ENCODE measurements around the gene TMEM89. TPM values are rescaled to one million over a fixed set of nuclear protein-coding genes. Genes with fewer than 3 reads are reported as not detected.

The TMEM89 gene
- polyA plus RNA-seq, 2 of the 4 experiments (the other 2 are of a cell fraction) = not detected

GRCh38 chr3:48588230-48588629 is 33.3 kb downstream of the TMEM89 start:
- peaks cover 34% of the 10 kb centered on the region for H3K4me1 ChIP-seq
- 98% methylated on average over 10 of the region's 15 CpGs for WGBS (ENCODE audit: missing lambda C conversion rate)
- no peak for ATAC-seq

GRCh38 chr3:48587686-48588085 is 33.9 kb downstream of the TMEM89 start:
- H3K4me2 ChIP-seq = no peak overlapping the region
- H3K27ac ChIP-seq = no peak overlapping the region
- 92% methylated on average over 3 of the region's 11 CpGs for WGBS (ENCODE audit: missing lambda C conversion rate)
- peaks cover 28% of the 10 kb centered on the region for H3K4me1 ChIP-seq
- DNase-seq (ENCODE audit: low read depth in 1 of 2, low spot score in 1 of 2) (no peak), ATAC-seq (0 out of 6 replicates have a peak, but pooled peaks of 1 of the 2 experiments have one; percentile 3), FAIRE-seq (no peak)
- ChIA-PET POLR2A (no interaction called here), CTCF (interaction anchor here (1.0 to 1.7 kb wide), 2 partner anchors 11 to 69 kb away, joined by 3 to 5 read pairs; no protein-coding TSS in a partner anchor)
- no peak overlapping the region for H3K4me3 ChIP-seq
- no peaks in the 10 kb centered on the region for H3K9me3 ChIP-seq
- no peak for TF ChIP-seq MAZ (IDR thresholded peaks at IDR 0.05; ENCODE audit: borderline replicate concordance, low read depth, low read length)
- no peak for TF ChIP-seq PHF8 (IDR thresholded peaks at IDR 0.05; ENCODE audit: borderline replicate concordance, low read depth)
- no peak for TF ChIP-seq RCOR1 (IDR thresholded peaks at IDR 0.05; ENCODE audit: low read depth, low read length)
- TF ChIP-seq CBX2 (IDR thresholded peaks at IDR 0.05; ENCODE audit: borderline replicate concordance, low read depth) = no peak
- TF ChIP-seq HDAC2 (IDR thresholded peaks at IDR 0.05) = no peak
- TF ChIP-seq, protein P1, sequence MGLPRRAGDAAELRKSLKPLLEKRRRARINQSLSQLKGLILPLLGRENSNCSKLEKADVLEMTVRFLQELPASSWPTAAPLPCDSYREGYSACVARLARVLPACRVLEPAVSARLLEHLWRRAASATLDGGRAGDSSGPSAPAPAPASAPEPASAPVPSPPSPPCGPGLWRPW (IDR thresholded peaks at IDR 0.05) = no peak
- no peak for TF ChIP-seq NPAS2 (CRISPR knock-in tag; IDR thresholded peaks at IDR 0.05; ENCODE audit: borderline replicate concordance)
- no peak for TF ChIP-seq RARB (CRISPR knock-in tag; IDR thresholded peaks at IDR 0.05)
- TF ChIP-seq CHD4 (IDR thresholded peaks at IDR 0.05; ENCODE audit: borderline replicate concordance) = no peak

More at GRCh38 chr3:48588230-48588629, 33.3 kb downstream of the TMEM89 start:
- no peak overlapping the region for H3K4me2 ChIP-seq
- H3K27ac ChIP-seq = no peak overlapping the region
- no peak for DNase-seq (ENCODE audit: low read depth in 1 of 2, low spot score in 1 of 2)
- FAIRE-seq = no peak
- ChIA-PET POLR2A (no interaction called here), CTCF (interaction anchor here (1.0 to 1.7 kb wide), 3 partner anchors 12 to 69 kb away, joined by 3 to 5 read pairs (median 4); no protein-coding TSS in a partner anchor)
- TF ChIP-seq, protein P2, sequence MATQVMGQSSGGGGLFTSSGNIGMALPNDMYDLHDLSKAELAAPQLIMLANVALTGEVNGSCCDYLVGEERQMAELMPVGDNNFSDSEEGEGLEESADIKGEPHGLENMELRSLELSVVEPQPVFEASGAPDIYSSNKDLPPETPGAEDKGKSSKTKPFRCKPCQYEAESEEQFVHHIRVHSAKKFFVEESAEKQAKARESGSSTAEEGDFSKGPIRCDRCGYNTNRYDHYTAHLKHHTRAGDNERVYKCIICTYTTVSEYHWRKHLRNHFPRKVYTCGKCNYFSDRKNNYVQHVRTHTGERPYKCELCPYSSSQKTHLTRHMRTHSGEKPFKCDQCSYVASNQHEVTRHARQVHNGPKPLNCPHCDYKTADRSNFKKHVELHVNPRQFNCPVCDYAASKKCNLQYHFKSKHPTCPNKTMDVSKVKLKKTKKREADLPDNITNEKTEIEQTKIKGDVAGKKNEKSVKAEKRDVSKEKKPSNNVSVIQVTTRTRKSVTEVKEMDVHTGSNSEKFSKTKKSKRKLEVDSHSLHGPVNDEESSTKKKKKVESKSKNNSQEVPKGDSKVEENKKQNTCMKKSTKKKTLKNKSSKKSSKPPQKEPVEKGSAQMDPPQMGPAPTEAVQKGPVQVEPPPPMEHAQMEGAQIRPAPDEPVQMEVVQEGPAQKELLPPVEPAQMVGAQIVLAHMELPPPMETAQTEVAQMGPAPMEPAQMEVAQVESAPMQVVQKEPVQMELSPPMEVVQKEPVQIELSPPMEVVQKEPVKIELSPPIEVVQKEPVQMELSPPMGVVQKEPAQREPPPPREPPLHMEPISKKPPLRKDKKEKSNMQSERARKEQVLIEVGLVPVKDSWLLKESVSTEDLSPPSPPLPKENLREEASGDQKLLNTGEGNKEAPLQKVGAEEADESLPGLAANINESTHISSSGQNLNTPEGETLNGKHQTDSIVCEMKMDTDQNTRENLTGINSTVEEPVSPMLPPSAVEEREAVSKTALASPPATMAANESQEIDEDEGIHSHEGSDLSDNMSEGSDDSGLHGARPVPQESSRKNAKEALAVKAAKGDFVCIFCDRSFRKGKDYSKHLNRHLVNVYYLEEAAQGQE (IDR thresholded peaks at IDR 0.05) = no peak
- TF ChIP-seq, protein P3, sequence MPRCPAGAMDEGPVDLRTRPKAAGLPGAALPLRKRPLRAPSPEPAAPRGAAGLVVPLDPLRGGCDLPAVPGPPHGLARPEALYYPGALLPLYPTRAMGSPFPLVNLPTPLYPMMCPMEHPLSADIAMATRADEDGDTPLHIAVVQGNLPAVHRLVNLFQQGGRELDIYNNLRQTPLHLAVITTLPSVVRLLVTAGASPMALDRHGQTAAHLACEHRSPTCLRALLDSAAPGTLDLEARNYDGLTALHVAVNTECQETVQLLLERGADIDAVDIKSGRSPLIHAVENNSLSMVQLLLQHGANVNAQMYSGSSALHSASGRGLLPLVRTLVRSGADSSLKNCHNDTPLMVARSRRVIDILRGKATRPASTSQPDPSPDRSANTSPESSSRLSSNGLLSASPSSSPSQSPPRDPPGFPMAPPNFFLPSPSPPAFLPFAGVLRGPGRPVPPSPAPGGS (IDR thresholded peaks at IDR 0.05) = no peak
- TF ChIP-seq KDM5A (IDR thresholded peaks at IDR 0.05) (no peak), CEBPB (IDR thresholded peaks at IDR 0.05) (no peak), FOXS1 (CRISPR knock-in tag; IDR thresholded peaks at IDR 0.05) (no peak), CBX2 (IDR thresholded peaks at IDR 0.05; ENCODE audit: borderline replicate concordance, low read depth) (no peak), RCOR1 (IDR thresholded peaks at IDR 0.05; ENCODE audit: low read depth, low read length) (no peak), EHMT2 (IDR thresholded peaks at IDR 0.05; ENCODE audit: low read depth) (no peak), RARB (CRISPR knock-in tag; IDR thresholded peaks at IDR 0.05) (no peak), RAD21 (conservative IDR thresholded peaks at IDR 0.05 in 1 of 2, IDR thresholded peaks at IDR 0.05 in 1 of 2) (no peak), HOXB13 (CRISPR knock-in tag; IDR thresholded peaks at IDR 0.05; ENCODE audit: low read depth) (no peak), MAX (IDR thresholded peaks at IDR 0.05) (no peak), TFCP2L1 (CRISPR knock-in tag; IDR thresholded peaks at IDR 0.05) (no peak), ZC3H11A (IDR thresholded peaks at IDR 0.05) (no peak), CHD4 (IDR thresholded peaks at IDR 0.05; ENCODE audit: borderline replicate concordance) (no peak)
- no peaks in the 10 kb centered on the region for H3K9me3 ChIP-seq
- no peak overlapping the region for H3K4me3 ChIP-seq
